ENCODE measurements around the gene KLHDC1. TPM values are rescaled to one million over a fixed set of nuclear protein-coding genes. Genes with fewer than 3 reads are reported as not detected.
A peak's percentile ranks its signal among the peaks of the same experiment; 100 is the strongest.

The KLHDC1 gene
- total RNA-seq, 1 donor from 2014 or later: 1.2 TPM

GRCh38 chr14:49679271-49679670, 13.6 kb upstream of the KLHDC1 start:
- H3K4me2 ChIP-seq (ENCODE audit: low read length): no peak overlapping the region
- DNase-seq (ENCODE audit: low read depth) (peak; percentile 36), FAIRE-seq (no peak)
- H3K79me2 ChIP-seq (ENCODE audit: insufficient read depth, low read length): no peaks in the 10 kb centered on the region
- H3K4me3 ChIP-seq (ENCODE audit: insufficient read depth, low read depth, low read length): no peak overlapping the region
- H3K36me3 Mint-ChIP-seq (ENCODE audit: low read depth, unreplicated experiment): no peaks in the 10 kb centered on the region
- peaks cover 2% of the 10 kb centered on the region for H3K4me1 ChIP-seq (ENCODE audit: insufficient read depth, low read length)
- H3K9ac ChIP-seq (ENCODE audit: low read length): no peak overlapping the region
- TF ChIP-seq EZH2 (IDR thresholded peaks at IDR 0.05; ENCODE audit: insufficient read depth, low read length) (no peak), CTCF (IDR thresholded peaks at IDR 0.05; ENCODE audit: insufficient read depth, low read depth, low read length) (no peak)
- H3K36me3 ChIP-seq (ENCODE audit: insufficient read depth, low read length): no peaks in the 10 kb centered on the region
- H3K9me3 ChIP-seq (ENCODE audit: insufficient read depth, low read depth, low read length): no peaks in the 10 kb centered on the region
- no peaks in the 10 kb centered on the region for H3K9me3 Mint-ChIP-seq (ENCODE audit: unreplicated experiment)
- no peak overlapping the region for H3K27ac ChIP-seq (ENCODE audit: low read depth, low read length)
- H4K20me1 ChIP-seq (ENCODE audit: insufficient read depth, low read length): no peaks in the 10 kb centered on the region
- no peaks in the 10 kb centered on the region for H3K27me3 Mint-ChIP-seq (ENCODE audit: low read depth, unreplicated experiment)
- no peak overlapping the region for H3K4me3 Mint-ChIP-seq (ENCODE audit: unreplicated experiment)
- H2AFZ ChIP-seq (ENCODE audit: low read depth, low read length): no peak overlapping the region
- peaks cover 4% of the 10 kb centered on the region for H3K4me1 Mint-ChIP-seq (ENCODE audit: low read depth, unreplicated experiment)
- no peak overlapping the region for H3K27ac Mint-ChIP-seq (ENCODE audit: unreplicated experiment)
- no peaks in the 10 kb centered on the region for H3K27me3 ChIP-seq (ENCODE audit: insufficient read depth, low read length)

GRCh38 chr14:49686425-49686824, 6.5 kb upstream of the KLHDC1 start:
- Histone ChIP-seq H3K4me2 (ENCODE audit: low read length) (no peak overlapping the region), H3K27ac (ENCODE audit: low read depth, low read length) (no peak overlapping the region), H3K4me3 (ENCODE audit: insufficient read depth, low read depth, low read length) (no peak overlapping the region), H3K79me2 (ENCODE audit: insufficient read depth, low read length) (peaks cover 15% of the 10 kb centered on the region), H4K20me1 (ENCODE audit: insufficient read depth, low read length) (no peaks in the 10 kb centered on the region), H3K9ac (ENCODE audit: low read length) (no peak overlapping the region), H3K27me3 (ENCODE audit: insufficient read depth, low read length) (no peaks in the 10 kb centered on the region), H3K36me3 (ENCODE audit: insufficient read depth, low read length) (no peaks in the 10 kb centered on the region), H3K9me3 (ENCODE audit: insufficient read depth, low read depth, low read length) (no peaks in the 10 kb centered on the region), H3K4me1 (ENCODE audit: insufficient read depth, low read length) (peaks cover 4% of the 10 kb centered on the region), H2AFZ (ENCODE audit: low read depth, low read length) (no peak overlapping the region)
- Mint-ChIP-seq H3K4me3 (ENCODE audit: unreplicated experiment) (peak overlapping the region; percentile 22), H3K9me3 (ENCODE audit: unreplicated experiment) (no peaks in the 10 kb centered on the region), H3K4me1 (ENCODE audit: low read depth, unreplicated experiment) (no peaks in the 10 kb centered on the region), H3K27ac (ENCODE audit: unreplicated experiment) (no peak overlapping the region), H3K36me3 (ENCODE audit: low read depth, unreplicated experiment) (no peaks in the 10 kb centered on the region), H3K27me3 (ENCODE audit: low read depth, unreplicated experiment) (no peaks in the 10 kb centered on the region)
- TF ChIP-seq CTCF (IDR thresholded peaks at IDR 0.05; ENCODE audit: insufficient read depth, low read depth, low read length) (no peak), EZH2 (IDR thresholded peaks at IDR 0.05; ENCODE audit: insufficient read depth, low read length) (no peak)
- DNase-seq (ENCODE audit: low read depth) (no peak), FAIRE-seq (no peak)

- no peaks in the 10 kb centered on the region for H3K27me3 Mint-ChIP-seq (ENCODE audit: low read depth, unreplicated experiment)
- Histone ChIP-seq H3K4me3 (ENCODE audit: insufficient read depth, low read depth, low read length) (peak within 1 kb of the TSS; percentile 72), H3K9me3 (ENCODE audit: insufficient read depth, low read depth, low read length) (no peaks in the 10 kb centered on the region), H2AFZ (ENCODE audit: low read depth, low read length) (peak within 1 kb of the TSS; percentile 100), H4K20me1 (ENCODE audit: insufficient read depth, low read length) (no peaks in the 10 kb centered on the region), H3K27ac (ENCODE audit: low read depth, low read length) (peak within 1 kb of the TSS; percentile 62), H3K4me2 (ENCODE audit: low read length) (peak within 1 kb of the TSS; percentile 86), H3K27me3 (ENCODE audit: insufficient read depth, low read length) (no peaks in the 10 kb centered on the region), H3K4me1 (ENCODE audit: insufficient read depth, low read length) (peaks cover 4% of the 10 kb centered on the region), H3K36me3 (ENCODE audit: insufficient read depth, low read length) (no peaks in the 10 kb centered on the region), H3K9ac (ENCODE audit: low read length) (peak within 1 kb of the TSS; percentile 79), H3K79me2 (ENCODE audit: insufficient read depth, low read length) (peaks cover 15% of the 10 kb centered on the region)
- H3K27ac Mint-ChIP-seq (ENCODE audit: unreplicated experiment): peak within 1 kb of the TSS; percentile 41
- H3K9me3 Mint-ChIP-seq (ENCODE audit: unreplicated experiment): no peaks in the 10 kb centered on the region
- peak within 1 kb of the TSS; percentile 82 for H3K4me3 Mint-ChIP-seq (ENCODE audit: unreplicated experiment)
- FAIRE-seq (no peak), DNase-seq (ENCODE audit: low read depth) (peak; percentile 48)
- no peaks in the 10 kb centered on the region for H3K4me1 Mint-ChIP-seq (ENCODE audit: low read depth, unreplicated experiment)
- no peaks in the 10 kb centered on the region for H3K36me3 Mint-ChIP-seq (ENCODE audit: low read depth, unreplicated experiment)
- TF ChIP-seq CTCF (IDR thresholded peaks at IDR 0.05; ENCODE audit: insufficient read depth, low read depth, low read length): no peak
- TF ChIP-seq EZH2 (IDR thresholded peaks at IDR 0.05; ENCODE audit: insufficient read depth, low read length): no peak
Measured at GRCh38 chr14:49687942-49688700, 4.8 kb upstream of the KLHDC1 start, which contains the start of gene POLE2. Gene POLE2, minus strand, starts transcription at chr14:49688214. Its CDS starts 11 bp downstream, at chr14:49688203.

Measured in astrocyte (in vitro differentiated cells and primary cell).